Measurements from ENCODE around the gene POLR3E.
A peak's percentile ranks its signal among the peaks of the same experiment; 100 is the strongest.
"Not testable (repeated sequence)": the region's sequence is repeated elsewhere in the genome, so short reads cannot be mapped to it uniquely, and the experiment has no call there.

POLR3E gene

DNA sequence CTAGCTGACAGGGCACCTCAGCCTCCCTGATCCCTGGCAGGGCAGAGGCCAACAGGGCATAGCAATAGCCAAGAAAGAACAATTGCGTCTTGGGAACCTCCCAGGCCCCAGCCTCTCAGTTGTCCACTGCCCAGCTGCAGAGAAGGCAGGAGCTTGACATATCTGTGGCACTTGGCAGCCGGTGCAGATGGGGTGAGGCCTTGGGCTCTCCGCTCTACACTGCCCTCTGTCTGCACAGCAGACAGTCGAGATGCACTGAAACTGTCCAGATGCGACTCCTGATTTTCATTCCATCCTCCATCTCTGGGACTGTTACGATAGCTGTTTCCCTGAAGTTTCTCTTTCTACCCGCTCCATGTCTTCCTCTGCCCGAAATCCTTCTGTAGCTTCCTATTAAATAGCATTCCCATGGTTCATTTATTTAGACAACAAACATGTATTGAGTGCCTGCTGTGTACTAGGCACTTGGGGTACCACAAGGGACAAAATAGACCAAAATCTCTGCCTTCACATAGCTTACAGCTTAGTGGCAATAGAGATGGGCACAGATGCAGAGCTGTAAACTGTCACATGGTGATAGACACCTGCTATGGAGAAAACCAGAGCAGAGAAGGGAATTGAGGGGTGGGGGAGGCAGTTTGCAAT lies 3.3 kb downstream of the POLR3E start:
- peaks cover 42% of the 10 kb centered on the region for H3K4me1 Mint-ChIP-seq
- peak overlapping the region; percentile 30 for H3K4me3 Mint-ChIP-seq
- no peak for ATAC-seq
- H3K27me3 Mint-ChIP-seq: peaks cover 3% of the 10 kb centered on the region
- H3K9me3 Mint-ChIP-seq: no peaks in the 10 kb centered on the region
- peaks cover 32% of the 10 kb centered on the region for H3K36me3 Mint-ChIP-seq (ENCODE audit: low read depth)
- H3K27ac Mint-ChIP-seq: peak overlapping the region; percentile 2
- DNase-seq: peak; percentile 51

DNA sequence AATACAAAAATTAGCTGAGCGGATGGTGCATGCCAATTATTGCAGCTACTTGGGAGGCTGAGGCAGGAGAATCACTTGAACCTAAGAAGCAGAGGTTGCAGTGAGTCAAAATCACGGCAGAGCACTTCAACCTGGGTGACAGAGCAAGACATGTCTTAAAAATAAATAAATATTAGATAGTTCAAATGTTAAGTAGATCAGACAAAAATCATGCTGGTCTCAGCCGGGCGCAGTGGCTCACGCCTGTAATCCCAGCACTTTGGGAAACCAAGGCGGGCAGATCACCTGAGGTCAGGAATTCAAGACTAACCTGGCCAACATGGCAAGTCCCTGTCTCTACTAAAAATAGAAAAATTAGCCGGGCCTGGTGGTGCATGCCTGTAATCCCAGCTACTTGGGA lies 4.2 kb downstream of the POLR3E start:
- H3K4me3 Mint-ChIP-seq, DNase-seq, ATAC-seq, H3K9me3 Mint-ChIP-seq, H3K27me3 Mint-ChIP-seq, H3K27ac Mint-ChIP-seq: not testable (repeated sequence)
- H3K36me3 Mint-ChIP-seq (ENCODE audit: low read depth): peaks cover 32% of the 10 kb centered on the region
- H3K4me1 Mint-ChIP-seq: peaks cover 37% of the 10 kb centered on the region

DNA sequence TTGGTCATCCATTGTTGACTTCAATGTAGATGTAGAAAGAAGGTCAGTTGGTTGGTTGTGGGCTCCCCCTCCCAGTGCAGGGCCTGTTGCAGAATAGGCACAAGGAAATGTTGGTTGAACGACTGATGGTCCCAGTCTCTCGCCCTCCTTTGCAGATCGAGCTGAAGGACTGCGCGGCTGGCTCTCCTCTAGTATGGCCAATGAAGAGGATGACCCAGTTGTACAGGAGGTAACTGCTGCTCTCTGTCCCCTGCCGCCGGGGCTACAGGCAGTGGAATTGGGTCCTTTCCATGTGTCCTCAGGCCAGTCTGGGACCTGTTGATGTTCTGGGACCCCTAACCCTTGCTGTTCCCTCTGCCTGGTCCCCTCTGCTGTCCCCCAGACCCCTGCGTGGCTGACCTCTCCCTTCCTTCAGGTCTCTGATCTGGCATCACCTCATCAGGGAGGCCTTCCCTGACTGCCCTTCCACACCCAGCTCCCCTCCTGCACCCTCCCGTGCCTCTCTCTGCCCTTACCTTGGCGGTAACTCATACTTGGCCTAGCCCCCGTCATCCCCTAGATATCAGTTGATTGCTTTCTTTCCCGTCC lies 5.7 kb downstream of the POLR3E start:
- H3K36me3 Mint-ChIP-seq (ENCODE audit: low read depth): peaks cover 28% of the 10 kb centered on the region
- no peak overlapping the region for H3K4me3 Mint-ChIP-seq
- H3K9me3 Mint-ChIP-seq: no peaks in the 10 kb centered on the region
- H3K27me3 Mint-ChIP-seq: no peaks in the 10 kb centered on the region
- H3K27ac Mint-ChIP-seq: no peak overlapping the region
- ATAC-seq (no peak), DNase-seq (no peak)
- peaks cover 33% of the 10 kb centered on the region for H3K4me1 Mint-ChIP-seq

DNA sequence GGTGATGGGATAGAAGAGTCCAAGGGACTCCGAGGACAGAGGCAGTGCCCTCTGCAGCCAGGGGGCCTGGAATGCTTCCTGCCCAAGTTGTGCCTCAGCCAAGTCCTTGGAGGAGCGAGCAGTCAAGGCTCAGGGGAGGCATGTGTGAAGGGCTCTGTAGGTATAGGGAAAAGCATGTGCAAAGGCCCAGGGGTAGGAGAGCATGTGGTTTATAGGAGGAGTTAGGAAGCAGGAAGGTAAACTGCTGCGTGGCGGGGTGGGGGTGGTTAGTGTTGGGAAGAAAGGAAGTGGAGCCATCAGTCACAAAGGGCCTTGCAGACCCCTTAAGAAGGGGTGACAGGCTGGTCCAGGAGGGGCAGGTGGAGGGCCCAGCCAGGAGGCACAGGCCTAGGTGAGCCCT lies 7.2 kb downstream of the POLR3E start:
- Mint-ChIP-seq H3K4me1 (peaks cover 19% of the 10 kb centered on the region), H3K36me3 (ENCODE audit: low read depth) (peaks cover 25% of the 10 kb centered on the region), H3K9me3 (no peaks in the 10 kb centered on the region), H3K27ac (peak overlapping the region; percentile 2), H3K27me3 (no peaks in the 10 kb centered on the region), H3K4me3 (no peak overlapping the region)
- no peak for ATAC-seq
- no peak for DNase-seq

DNA sequence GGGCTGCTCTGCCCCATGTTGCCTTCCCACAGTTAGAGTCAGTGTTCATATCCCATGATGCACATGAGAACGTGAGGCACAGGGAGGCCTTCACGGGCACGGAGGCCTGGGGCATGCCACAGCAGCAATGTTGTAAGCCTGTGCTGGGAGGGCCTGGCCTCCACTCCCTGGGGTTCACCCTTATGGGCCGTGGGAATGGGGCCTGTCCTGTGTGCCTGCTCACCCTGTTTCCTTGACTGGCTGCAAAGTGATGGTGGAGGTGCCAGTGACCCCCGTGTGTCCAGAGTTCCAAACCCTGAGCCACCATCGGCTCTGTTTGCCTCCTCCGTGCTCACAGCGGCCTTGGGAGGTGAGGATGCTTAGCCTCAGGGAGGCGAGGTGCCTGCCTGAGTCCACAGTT lies 9.6 kb downstream of the POLR3E start:
- ATAC-seq (no peak), DNase-seq (no peak)
- no peak overlapping the region for H3K4me3 Mint-ChIP-seq
- no peaks in the 10 kb centered on the region for H3K9me3 Mint-ChIP-seq
- no peaks in the 10 kb centered on the region for H3K27me3 Mint-ChIP-seq
- H3K27ac Mint-ChIP-seq: no peak overlapping the region
- H3K36me3 Mint-ChIP-seq (ENCODE audit: low read depth): peaks cover 25% of the 10 kb centered on the region
- H3K4me1 Mint-ChIP-seq: peaks cover 3% of the 10 kb centered on the region

DNA sequence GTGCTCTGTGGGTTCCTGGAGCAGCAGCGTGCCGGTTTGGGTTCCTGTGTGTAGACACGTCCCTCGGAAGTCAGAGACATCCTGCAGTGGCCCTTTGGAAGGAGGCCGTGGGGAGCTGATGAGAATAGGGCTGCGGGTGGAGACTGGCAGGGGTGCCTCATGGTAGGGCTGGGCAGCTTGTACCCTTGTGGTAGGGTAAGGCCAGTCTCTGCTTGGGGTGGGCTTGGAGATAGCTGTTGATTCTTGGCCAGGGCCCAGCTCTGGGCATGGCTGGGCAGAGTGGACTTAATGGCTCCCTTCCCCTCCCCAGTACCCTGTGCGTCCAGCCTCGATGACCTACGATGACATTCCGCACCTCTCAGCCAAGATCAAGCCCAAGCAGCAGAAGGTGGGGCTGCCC lies 10.6 kb downstream of the POLR3E start:
- no peak for DNase-seq
- H3K27ac Mint-ChIP-seq: no peak overlapping the region
- no peaks in the 10 kb centered on the region for H3K27me3 Mint-ChIP-seq
- no peak for ATAC-seq
- no peaks in the 10 kb centered on the region for H3K4me1 Mint-ChIP-seq
- no peak overlapping the region for H3K4me3 Mint-ChIP-seq
- H3K9me3 Mint-ChIP-seq: no peaks in the 10 kb centered on the region
- peaks cover 24% of the 10 kb centered on the region for H3K36me3 Mint-ChIP-seq (ENCODE audit: low read depth)

DNA sequence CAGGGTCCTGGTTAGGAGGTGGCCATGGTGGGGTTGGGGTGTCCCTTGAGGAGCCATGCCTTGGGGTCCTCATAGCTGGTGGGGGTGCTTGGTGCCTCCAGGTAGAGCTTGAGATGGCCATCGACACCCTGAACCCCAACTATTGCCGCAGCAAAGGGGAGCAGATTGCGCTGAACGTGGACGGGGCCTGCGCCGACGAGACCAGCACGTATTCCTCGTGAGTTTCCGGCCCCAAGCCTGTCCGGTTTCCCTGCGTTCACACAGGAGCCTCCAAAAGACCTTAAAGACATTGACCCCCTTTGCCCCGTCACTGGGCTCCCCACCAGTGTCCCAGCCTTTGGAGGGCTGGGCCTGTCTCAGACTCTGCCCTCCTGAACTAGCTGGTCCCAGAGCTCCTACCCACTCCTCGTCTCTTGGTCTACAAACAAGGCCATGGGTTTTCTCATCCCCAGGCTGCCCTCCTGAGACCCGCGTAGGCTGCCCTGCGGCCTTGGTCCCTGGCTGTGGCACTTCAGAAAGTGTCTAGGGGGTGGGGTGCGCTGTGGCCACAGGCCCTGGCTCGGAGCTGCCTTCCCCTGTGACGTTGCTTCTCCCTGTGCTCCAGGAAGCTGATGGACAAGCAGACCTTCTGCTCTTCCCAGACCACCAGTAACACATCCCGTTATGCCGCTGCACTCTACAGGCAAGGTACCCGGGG lies 11.8 kb downstream of the POLR3E start:
- DNase-seq (no peak), ATAC-seq (no peak)
- H3K27ac Mint-ChIP-seq: no peak overlapping the region
- H3K9me3 Mint-ChIP-seq: no peaks in the 10 kb centered on the region
- H3K36me3 Mint-ChIP-seq (ENCODE audit: low read depth): peaks cover 21% of the 10 kb centered on the region
- no peaks in the 10 kb centered on the region for H3K4me1 Mint-ChIP-seq
- no peak overlapping the region for H3K4me3 Mint-ChIP-seq
- H3K27me3 Mint-ChIP-seq: no peaks in the 10 kb centered on the region

DNA sequence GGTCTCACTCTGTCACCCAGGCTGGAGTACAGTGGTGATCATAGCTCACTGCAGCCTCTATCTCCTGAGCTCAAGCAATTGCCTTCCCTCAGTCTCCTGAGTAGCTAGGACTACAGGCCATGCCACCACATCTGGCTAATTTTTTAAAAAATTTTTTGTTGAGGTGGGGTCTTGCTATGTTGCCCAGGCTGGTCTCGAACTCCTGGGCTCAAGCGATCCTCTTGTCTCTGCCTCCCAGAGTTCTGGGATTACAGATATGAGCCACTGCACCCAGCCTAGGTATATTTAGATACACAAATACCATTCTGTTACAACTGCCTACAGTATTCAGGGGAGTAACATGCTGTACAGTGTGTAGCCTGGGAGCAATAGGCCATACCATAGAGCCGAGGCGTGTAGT lies 14.3 kb downstream of the POLR3E start:
- no peaks in the 10 kb centered on the region for H3K4me1 Mint-ChIP-seq
- no peaks in the 10 kb centered on the region for H3K27me3 Mint-ChIP-seq
- DNase-seq (no peak), ATAC-seq (no peak)
- peaks cover 26% of the 10 kb centered on the region for H3K36me3 Mint-ChIP-seq (ENCODE audit: low read depth)
- no peak overlapping the region for H3K27ac Mint-ChIP-seq
- H3K9me3 Mint-ChIP-seq: no peaks in the 10 kb centered on the region
- no peak overlapping the region for H3K4me3 Mint-ChIP-seq

DNA sequence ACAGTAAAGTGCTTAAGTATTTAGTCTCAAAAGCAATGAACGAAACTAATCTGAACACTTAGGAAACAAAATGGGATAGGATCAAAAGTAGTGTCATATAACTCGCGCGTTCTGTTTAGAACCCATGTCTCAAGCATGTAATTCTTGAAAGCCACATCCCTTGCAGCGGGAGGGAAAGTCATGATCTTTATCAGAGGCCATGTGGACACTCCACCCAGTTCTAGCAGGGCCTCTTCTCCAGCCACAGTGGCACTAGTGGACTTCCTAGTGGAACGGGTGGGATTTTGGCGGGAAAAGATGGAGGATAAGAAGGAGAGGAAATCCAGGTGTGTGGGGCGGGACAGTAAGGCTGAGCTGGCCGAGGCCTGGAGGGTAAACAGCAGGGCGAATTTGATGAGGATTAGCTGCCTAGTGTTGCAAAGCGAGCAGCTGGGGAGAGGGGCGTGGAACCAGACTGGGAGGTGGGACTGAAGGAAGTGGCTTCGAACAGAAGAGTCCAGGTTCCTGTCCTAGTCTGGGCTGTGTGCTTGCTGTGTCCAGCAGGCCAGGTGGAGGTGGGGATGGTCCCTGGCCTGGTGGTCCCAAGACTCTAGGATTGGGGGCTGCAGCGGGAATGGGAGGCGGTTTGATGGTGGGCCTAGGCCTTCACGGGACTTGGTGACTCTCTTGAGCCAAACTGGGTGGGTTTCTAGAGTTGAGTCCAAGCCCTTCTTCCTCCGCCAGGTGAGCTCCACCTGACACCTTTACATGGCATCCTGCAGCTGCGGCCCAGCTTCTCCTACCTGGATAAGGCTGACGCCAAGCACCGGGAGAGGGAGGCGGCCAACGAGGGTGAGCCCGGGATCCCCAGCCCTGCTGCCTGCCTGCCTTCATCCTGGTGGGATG lies 15.9 kb downstream of the POLR3E start:
- no peak overlapping the region for H3K27ac Mint-ChIP-seq
- H3K9me3 Mint-ChIP-seq: no peaks in the 10 kb centered on the region
- H3K36me3 Mint-ChIP-seq (ENCODE audit: low read depth): peaks cover 30% of the 10 kb centered on the region
- no peak overlapping the region for H3K4me3 Mint-ChIP-seq
- ATAC-seq (peak; percentile 13), DNase-seq (no peak)
- no peaks in the 10 kb centered on the region for H3K4me1 Mint-ChIP-seq
- H3K27me3 Mint-ChIP-seq: no peaks in the 10 kb centered on the region

DNA sequence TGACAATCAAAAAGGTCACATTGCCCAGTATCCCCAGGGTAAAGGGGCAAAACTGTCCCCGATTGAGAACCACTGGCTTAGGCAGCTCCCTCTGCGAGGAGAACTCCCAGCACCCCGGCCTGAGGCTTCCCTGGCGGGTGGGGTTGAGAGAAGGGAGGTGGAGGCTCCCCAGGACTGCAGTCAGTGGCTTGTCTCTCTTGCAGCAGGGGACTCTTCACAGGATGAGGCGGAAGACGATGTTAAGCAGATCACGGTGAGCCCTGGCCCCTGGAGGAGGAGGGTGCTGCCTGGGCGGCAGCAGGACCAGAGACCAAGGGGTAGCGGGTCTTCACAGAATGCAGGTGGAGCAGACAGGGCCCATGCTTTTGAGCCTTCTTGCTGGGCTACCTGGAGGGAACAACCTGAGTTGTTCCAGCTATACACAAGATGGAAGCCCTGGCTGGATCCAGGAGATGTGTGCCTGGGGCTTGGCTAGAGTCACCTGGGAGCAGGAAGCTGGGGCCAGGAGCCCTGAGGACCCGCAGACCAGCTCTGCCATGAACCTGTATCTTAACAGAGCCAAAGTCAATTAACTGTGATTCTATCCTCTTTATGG lies 16.8 kb downstream of the POLR3E start:
- ATAC-seq (no peak), DNase-seq (no peak)
- Mint-ChIP-seq H3K36me3 (ENCODE audit: low read depth) (peaks cover 34% of the 10 kb centered on the region), H3K27me3 (no peaks in the 10 kb centered on the region), H3K27ac (peak overlapping the region; percentile 22), H3K9me3 (no peaks in the 10 kb centered on the region), H3K4me3 (no peak overlapping the region), H3K4me1 (no peaks in the 10 kb centered on the region)

DNA sequence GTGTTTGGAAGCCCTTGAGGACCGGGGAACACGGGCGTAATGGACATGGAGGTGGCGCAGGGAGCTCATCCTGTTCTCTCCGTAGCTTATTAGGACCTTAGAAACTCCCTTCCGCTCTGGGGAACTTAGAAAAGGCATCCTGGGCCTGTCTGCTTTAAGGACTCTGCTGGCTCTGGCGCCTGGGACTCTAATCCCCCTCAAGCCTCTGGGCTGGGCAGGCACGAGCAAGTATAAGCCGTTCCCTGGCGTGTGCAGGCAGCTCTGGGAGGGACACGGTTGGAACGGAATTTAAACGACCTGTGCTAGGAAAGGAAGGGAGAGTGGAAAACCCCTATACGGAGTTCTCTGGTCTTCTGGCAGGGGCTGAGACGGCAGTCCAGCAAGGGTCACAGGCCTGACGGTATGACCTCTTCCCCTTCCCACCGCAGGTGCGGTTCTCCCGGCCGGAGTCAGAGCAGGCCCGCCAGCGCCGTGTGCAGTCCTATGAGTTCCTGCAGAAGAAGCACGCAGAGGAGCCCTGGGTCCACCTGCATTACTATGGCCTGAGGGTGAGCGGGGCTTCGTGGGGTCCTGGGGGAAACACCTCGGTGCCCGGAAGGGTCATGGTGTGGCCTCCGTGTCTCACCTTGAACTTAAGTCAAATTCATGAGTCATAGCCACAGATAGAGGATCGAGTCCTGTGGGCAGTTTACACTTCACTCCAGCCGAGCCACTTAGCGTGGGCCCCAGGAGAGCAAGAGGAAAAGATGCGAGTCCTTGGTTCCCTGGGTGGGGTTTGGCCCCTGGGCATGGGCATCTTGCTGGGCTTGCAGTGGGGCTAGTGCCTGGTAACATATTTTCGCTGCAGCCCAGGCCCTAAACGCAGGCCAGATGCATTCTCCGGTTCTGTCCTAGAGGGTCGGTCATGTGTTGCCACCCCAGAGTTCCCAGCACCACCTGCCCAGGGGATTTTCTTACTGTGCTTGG lies 17.7 kb downstream of the POLR3E start:
- Mint-ChIP-seq H3K4me1 (no peaks in the 10 kb centered on the region), H3K4me3 (no peak overlapping the region), H3K27me3 (no peaks in the 10 kb centered on the region), H3K36me3 (ENCODE audit: low read depth) (peaks cover 36% of the 10 kb centered on the region), H3K9me3 (no peaks in the 10 kb centered on the region), H3K27ac (no peak overlapping the region)
- no peak for ATAC-seq
- DNase-seq: no peak

DNA sequence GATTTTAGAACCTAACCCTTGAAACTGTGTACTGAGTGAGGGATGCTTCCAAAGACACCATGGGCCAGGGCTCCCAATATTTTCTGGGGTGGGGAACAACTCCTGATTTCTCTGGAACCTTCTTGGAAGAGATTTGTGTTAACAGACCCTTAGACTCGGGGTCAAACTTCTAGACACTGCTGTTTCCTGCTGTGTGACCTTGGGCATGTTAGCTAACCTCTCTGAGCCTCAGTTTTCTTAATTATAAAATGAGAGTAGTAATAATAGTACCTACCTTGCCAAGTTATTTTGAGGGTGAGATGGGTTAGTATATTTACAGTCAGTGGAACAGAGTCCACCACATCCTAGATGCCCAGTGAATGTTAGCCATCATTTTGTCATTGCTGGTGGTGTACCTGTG lies 18.8 kb downstream of the POLR3E start:
- Mint-ChIP-seq H3K27ac (no peak overlapping the region), H3K36me3 (ENCODE audit: low read depth) (peaks cover 44% of the 10 kb centered on the region), H3K4me1 (peaks cover 4% of the 10 kb centered on the region), H3K4me3 (no peak overlapping the region), H3K27me3 (no peaks in the 10 kb centered on the region), H3K9me3 (no peaks in the 10 kb centered on the region)
- DNase-seq (no peak), ATAC-seq (no peak)

DNA sequence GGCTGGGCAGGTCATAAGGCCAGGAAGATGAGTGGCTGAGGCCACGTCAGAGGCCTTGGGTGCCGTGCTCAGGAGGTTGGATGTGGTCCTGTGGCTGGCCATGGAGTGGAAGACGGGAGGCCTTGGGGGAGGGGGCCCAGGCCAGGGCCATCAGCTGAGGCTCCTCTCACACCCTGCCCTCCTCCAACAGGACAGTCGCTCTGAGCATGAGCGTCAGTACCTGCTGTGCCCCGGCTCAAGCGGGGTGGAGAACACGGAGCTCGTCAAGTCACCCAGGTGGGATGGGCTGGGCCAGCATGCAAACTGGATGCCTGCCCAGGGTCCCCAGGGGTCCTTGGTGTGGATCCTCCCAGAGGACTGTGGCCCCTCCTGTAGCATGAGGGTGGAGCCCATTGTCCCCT lies 19.2 kb downstream of the POLR3E start:
- Mint-ChIP-seq H3K9me3 (no peaks in the 10 kb centered on the region), H3K36me3 (ENCODE audit: low read depth) (peaks cover 48% of the 10 kb centered on the region), H3K4me3 (no peak overlapping the region), H3K4me1 (peaks cover 9% of the 10 kb centered on the region), H3K27me3 (no peaks in the 10 kb centered on the region), H3K27ac (no peak overlapping the region)
- ATAC-seq (no peak), DNase-seq (no peak)
